Gastroesophageal sphincter (tissue), 4 donors: ENCODE measurements around the gene FGF3. TPM values are rescaled to one million over a fixed set of nuclear protein-coding genes. Genes with fewer than 3 reads are reported as not detected.

Source experiments
- ATAC-seq: fragments of 150-250 bp; one replicate; pipeline ENCODE4 v1.9.1; 2016; ENCODE audit warnings: mild to moderate bottlenecking, moderate library complexity
- H3K27ac ChIP-seq, 4 donors: fragments of 200-600 bp; sonication (generic) in 3 of 4; 1 replicate in 3 of 4; 2 replicates in 1 of 4; pipeline ENCODE4 v1.5.1; 2016 to 2019
- H3K27me3 ChIP-seq: fragments of 200-600 bp; sonication (generic); one replicate; pipeline ENCODE4 v1.5.1; 2019
- H3K36me3 ChIP-seq, 2 donors: fragments of 200-600 bp; sonication (generic); one replicate each; pipeline ENCODE4 v1.5.1; 2019; ENCODE audit warnings: control low read depth in 1 of 2
- H3K4me1 ChIP-seq, 3 donors: fragments of 200-600 bp; sonication (generic); 1 replicate in 2 of 3; 2 replicates in 1 of 3; pipeline ENCODE4 v1.5.1; 2016 to 2019; ENCODE audit warnings: control low read depth in 2 of 3
- H3K4me3 ChIP-seq, 2 donors: fragments of 200-600 bp; sonication (generic); one replicate each; pipeline ENCODE4 v1.5.1; 2019; ENCODE audit warnings: mild to moderate bottlenecking in 1 of 2, moderate library complexity in 1 of 2
- H3K9me3 ChIP-seq, 3 donors: fragments of 200-600 bp; sonication (generic); one replicate each; pipeline ENCODE4 v1.5.1; 2017 to 2019; ENCODE audit warnings: control low read depth in 2 of 3
- CTCF ChIP-seq, 4 experiments: fragments of 200-600 bp in 2 of 4; fragments of 450-650 bp in 2 of 4; sonication (generic) in 1 of 4; IDR thresholded peaks; one replicate each; pipeline ENCODE4 v1.5.1; 2017 to 2019; ENCODE audit warnings: antibody characterized with exemption in 4 of 4, mild to moderate bottlenecking in 2 of 4, moderate library complexity in 2 of 4
- EP300 ChIP-seq: sonication (generic); formaldehyde crosslinking; IDR thresholded peaks from one replicate; pipeline ENCODE4 v1.6.1; 2017; ENCODE audit warnings: antibody characterized with exemption, mild to moderate bottlenecking
- POLR2A ChIP-seq, 2 donors: fragments of 450-650 bp; IDR thresholded peaks; one replicate each; pipeline ENCODE4 v1.6.1; 2017; ENCODE audit warnings: antibody characterized with exemption in 2 of 2, mild to moderate bottlenecking in 2 of 2, moderate library complexity in 1 of 2
- POLR2AphosphoS5 ChIP-seq: sonication (generic); formaldehyde crosslinking; IDR thresholded peaks from one replicate; pipeline ENCODE4 v1.6.1; 2017; ENCODE audit warnings: antibody characterized with exemption
- WGBS, 2 donors: methylation state at CpG; one replicate each; pipeline ENCODE4 v1.1.5; 2018; ENCODE audit warnings: low coverage in 1 of 2; 5-methylcytosine and 5-hydroxymethylcytosine counted together
- total RNA-seq, 4 donors: library from RNA; depleted of rRNA; stranded (reverse); fragments of >200 nt; gene quantifications; one replicate each; pipeline ENCODE4 v1.1.0, GENCODE V29; 2016

FGF3 gene
- total RNA-seq, 4 donors from 2014 or later: not detected

- TF ChIP-seq POLR2A (IDR thresholded peaks at IDR 0.05) (no peak), POLR2AphosphoS5 (no peak), CTCF (IDR thresholded peaks at IDR 0.05) (no peak), EP300 (no peak)
- WGBS, 2 donors: 21 to 43% methylated on average over 8 to 13 of the region's 21 CpGs
These were observed 13.6 kb upstream of the FGF3 start for GRCh38 chr11:69832561-69833413.

GRCh38 chr11:69831985-69832384 lies 12.8 kb upstream of the FGF3 start:
- no peak for ATAC-seq
- no peaks in the 10 kb centered on the region for H3K4me1 ChIP-seq
- peaks cover 58% of the 10 kb centered on the region for H3K27me3 ChIP-seq
- H3K36me3 ChIP-seq: no peaks in the 10 kb centered on the region
- peaks cover 0 to 16% (median 0%) of the 10 kb centered on the region in 3 donors for H3K9me3 ChIP-seq
- WGBS, 2 donors: 71 to 80% methylated on average over 1 to 2 of the region's 2 CpGs
- H3K4me3 ChIP-seq: no peak overlapping the region
- H3K27ac ChIP-seq: no peak overlapping the region
- TF ChIP-seq POLR2AphosphoS5 (no peak), CTCF (IDR thresholded peaks at IDR 0.05) (no peak), POLR2A (IDR thresholded peaks at IDR 0.05) (no peak), EP300 (no peak)

More at GRCh38 chr11:69832561-69833413, 13.6 kb upstream of the FGF3 start:
- Histone ChIP-seq H3K4me1 (no peaks in the 10 kb centered on the region), H3K9me3 (peaks cover 0 to 8% (median 0%) of the 10 kb centered on the region in 3 donors), H3K36me3 (no peaks in the 10 kb centered on the region), H3K27ac (no peak overlapping the region), H3K27me3 (peaks cover 58% of the 10 kb centered on the region), H3K4me3 (no peak overlapping the region)
- ATAC-seq: no peak

GRCh38 chr11:69830086-69830485 lies 10.9 kb upstream of the FGF3 start:
- no peak for TF ChIP-seq POLR2AphosphoS5
- no peak for TF ChIP-seq EP300
- TF ChIP-seq CTCF (IDR thresholded peaks at IDR 0.05): no peak
- TF ChIP-seq POLR2A (IDR thresholded peaks at IDR 0.05): no peak
- Histone ChIP-seq H3K36me3 (no peaks in the 10 kb centered on the region), H3K4me3 (no peak overlapping the region), H3K4me1 (no peaks in the 10 kb centered on the region), H3K9me3 (peaks cover 0 to 22% (median 0%) of the 10 kb centered on the region in 3 donors), H3K27ac (no peak overlapping the region), H3K27me3 (peaks cover 58% of the 10 kb centered on the region)
- ATAC-seq: no peak
- 96% methylated on average over 7 of the region's 11 CpGs; no CpG with 5 or more reads in 1 of the 2 donors for WGBS, 2 donors

GRCh38 chr11:69828971-69829344 lies 9.7 kb upstream of the FGF3 start:
- H3K9me3 ChIP-seq: peaks cover 0 to 22% (median 0%) of the 10 kb centered on the region in 3 donors
- no peaks in the 10 kb centered on the region for H3K36me3 ChIP-seq
- ATAC-seq: no peak
- no peak overlapping the region for H3K4me3 ChIP-seq
- 80% methylated on average over 1 of the region's 6 CpGs; no CpG with 5 or more reads in 1 of the 2 donors for WGBS, 2 donors
- peaks cover 57% of the 10 kb centered on the region for H3K27me3 ChIP-seq
- H3K4me1 ChIP-seq: no peaks in the 10 kb centered on the region
- no peak overlapping the region for H3K27ac ChIP-seq
- TF ChIP-seq CTCF (IDR thresholded peaks at IDR 0.05) (no peak), POLR2A (IDR thresholded peaks at IDR 0.05) (no peak), EP300 (no peak), POLR2AphosphoS5 (no peak)
